ENCODE results near the gene ACER2.

DNA sequence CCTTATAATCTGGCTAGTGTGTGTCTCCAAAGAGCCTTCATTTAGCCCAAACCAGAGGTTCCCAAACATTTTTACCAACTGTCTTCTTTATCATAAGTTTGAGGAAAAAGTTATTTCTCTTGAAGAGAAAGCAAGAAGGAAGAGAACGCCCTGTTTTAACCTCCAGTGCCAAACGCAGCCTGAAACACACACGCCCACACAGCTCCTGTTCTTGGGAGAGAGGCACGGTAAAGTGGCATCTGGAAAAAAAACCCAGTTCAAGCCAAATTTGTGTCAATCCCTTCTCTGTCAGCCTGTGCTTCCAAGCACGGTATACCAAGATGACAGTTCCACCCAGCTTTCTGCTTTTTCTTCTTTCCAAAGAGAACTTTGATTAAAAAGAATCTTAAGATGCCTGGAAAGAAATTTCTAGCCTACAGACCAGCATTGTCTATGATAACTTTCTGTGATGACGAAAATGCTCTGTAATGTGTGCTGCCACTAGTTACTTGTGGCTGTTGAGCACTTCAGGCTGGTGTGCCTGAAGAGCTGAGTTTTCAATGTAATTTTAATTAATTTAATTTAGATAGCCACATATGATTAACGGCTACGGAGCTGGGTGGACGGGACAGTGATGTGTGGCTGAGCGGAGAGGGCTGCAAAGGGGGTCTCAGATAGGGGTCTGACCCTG lies 62.3 kb downstream of the ACER2 start:
- no peak for TF ChIP-seq EZH2 (IDR thresholded peaks at IDR 0.05; ENCODE audit: borderline replicate concordance)
- TF ChIP-seq, protein P1, sequence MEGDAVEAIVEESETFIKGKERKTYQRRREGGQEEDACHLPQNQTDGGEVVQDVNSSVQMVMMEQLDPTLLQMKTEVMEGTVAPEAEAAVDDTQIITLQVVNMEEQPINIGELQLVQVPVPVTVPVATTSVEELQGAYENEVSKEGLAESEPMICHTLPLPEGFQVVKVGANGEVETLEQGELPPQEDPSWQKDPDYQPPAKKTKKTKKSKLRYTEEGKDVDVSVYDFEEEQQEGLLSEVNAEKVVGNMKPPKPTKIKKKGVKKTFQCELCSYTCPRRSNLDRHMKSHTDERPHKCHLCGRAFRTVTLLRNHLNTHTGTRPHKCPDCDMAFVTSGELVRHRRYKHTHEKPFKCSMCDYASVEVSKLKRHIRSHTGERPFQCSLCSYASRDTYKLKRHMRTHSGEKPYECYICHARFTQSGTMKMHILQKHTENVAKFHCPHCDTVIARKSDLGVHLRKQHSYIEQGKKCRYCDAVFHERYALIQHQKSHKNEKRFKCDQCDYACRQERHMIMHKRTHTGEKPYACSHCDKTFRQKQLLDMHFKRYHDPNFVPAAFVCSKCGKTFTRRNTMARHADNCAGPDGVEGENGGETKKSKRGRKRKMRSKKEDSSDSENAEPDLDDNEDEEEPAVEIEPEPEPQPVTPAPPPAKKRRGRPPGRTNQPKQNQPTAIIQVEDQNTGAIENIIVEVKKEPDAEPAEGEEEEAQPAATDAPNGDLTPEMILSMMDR (IDR thresholded peaks at IDR 0.05; ENCODE audit: poor library complexity) = no peak

Data from hepatocyte (in vitro differentiated cells).